IMR-90 (cell line): ENCODE data around the gene CNNM2. TPM values are rescaled to one million over a fixed set of nuclear protein-coding genes. Genes with fewer than 3 reads are reported as not detected.

Experiments
- ATAC-seq: fragments of 200-7000 bp; cut with Tn5 transposase; 2 replicates; pipeline ENCODE4 v1.9.1; 2020; ENCODE audit warnings: low read depth, mild to moderate bottlenecking, moderate library complexity
- BruUV-seq: library from RNA; stranded (reverse); fragments of 400-500 nt; replicated peaks from 2 replicates; lab custom pipeline; 2021; lab: Mats Ljungman, UMichigan
- CTCF ChIA-PET: fragments of 300-600 bp; formaldehyde crosslinking; extraction: SDS; loops from one replicate; lab custom pipeline; 2021; ENCODE audit warnings: antibody characterized with exemption; lab: Yijun Ruan, JAX
- POLR2A ChIA-PET: fragments of 300-600 bp; sonication (Branson Sonifier 250); formaldehyde crosslinking; loops from one replicate; lab custom pipeline; 2022; ENCODE audit warnings: antibody characterized with exemption; ENCODE audit not compliant: unreplicated experiment; lab: Charles Lee
- DNase-seq: peaks from one replicate; pipeline ENCODE4 v3.0.0; 2013
- H2AFZ ChIP-seq: replicated peaks from 2 replicates; pipeline ENCODE3; 2013; ENCODE audit warnings: low read length, mild to moderate bottlenecking; ENCODE audit not compliant: poor library complexity
- H2AK5ac ChIP-seq: 2 replicates; pipeline ENCODE4 v1.6.1; 2013; ENCODE audit warnings: low read depth, low read length, inconsistent platforms
- H2AK9ac ChIP-seq: replicated peaks from 2 replicates; pipeline ENCODE3; 2013; ENCODE audit warnings: mild to moderate bottlenecking, low read depth, low read length, moderate library complexity; ENCODE audit not compliant: poor library complexity
- H2BK120ac ChIP-seq: 2 replicates; pipeline ENCODE4 v1.6.1; 2013; ENCODE audit warnings: low read depth, low read length, inconsistent platforms
- H2BK15ac ChIP-seq: 3 replicates; pipeline ENCODE4 v1.6.1; 2013; ENCODE audit warnings: low read depth, low read length, inconsistent platforms
- H2BK20ac ChIP-seq: 2 replicates; pipeline ENCODE4 v1.6.1; 2013; ENCODE audit warnings: low read depth, mild to moderate bottlenecking, inconsistent platforms, low read length, moderate library complexity
- H2BK5ac ChIP-seq: 2 replicates; pipeline ENCODE4 v1.6.1; 2013; ENCODE audit warnings: mild to moderate bottlenecking, low read depth, low read length, inconsistent platforms; ENCODE audit not compliant: poor library complexity, severe bottlenecking
- H3K14ac ChIP-seq: replicated peaks from 2 replicates; pipeline ENCODE4 v1.6.1; 2013; ENCODE audit warnings: low read depth, low read length, inconsistent platforms
- H3K18ac ChIP-seq: 2 replicates; pipeline ENCODE4 v1.6.1; 2013; ENCODE audit warnings: low read depth, low read length, control low read depth
- H3K23ac ChIP-seq: 2 replicates; pipeline ENCODE4 v1.6.1; 2013; ENCODE audit warnings: low read depth, low read length, inconsistent platforms
- H3K27ac ChIP-seq: 2 replicates; pipeline ENCODE4 v1.5.1; 2013; ENCODE audit warnings: mild to moderate bottlenecking, control low read depth, low read length; ENCODE audit not compliant: insufficient read depth
- H3K27me3 ChIP-seq: 2 replicates; pipeline ENCODE4 v1.6.1; 2013; ENCODE audit warnings: low read length; ENCODE audit not compliant: control insufficient read depth, insufficient read depth
- H3K36me3 ChIP-seq: 2 replicates; pipeline ENCODE4 v1.6.1; 2013; ENCODE audit warnings: low read length, mixed read lengths; ENCODE audit not compliant: control insufficient read depth, insufficient read depth
- H3K4ac ChIP-seq: 2 replicates; pipeline ENCODE4 v1.6.1; 2013; ENCODE audit warnings: low read depth, low read length, inconsistent platforms
- H3K4me1 ChIP-seq: 2 replicates; pipeline ENCODE4 v1.6.1; 2013; ENCODE audit warnings: low read length, mixed read lengths; ENCODE audit not compliant: control insufficient read depth, insufficient read depth
- H3K4me2 ChIP-seq: 2 replicates; pipeline ENCODE4 v1.6.1; 2013; ENCODE audit warnings: low read depth, mild to moderate bottlenecking, control low read depth, low read length, moderate library complexity
- H3K4me3 ChIP-seq: 2 replicates; pipeline ENCODE4 v1.5.1; 2013; ENCODE audit warnings: low read depth, mild to moderate bottlenecking, control low read depth, low read length, moderate library complexity; ENCODE audit not compliant: insufficient read depth
- H3K56ac ChIP-seq: 2 replicates; pipeline ENCODE4 v1.6.1; 2013; ENCODE audit warnings: low read length, inconsistent platforms; ENCODE audit not compliant: insufficient read depth; ENCODE audit errors: extremely low read depth
- H3K79me1 ChIP-seq, 2 experiments: 2 replicates each; pipeline ENCODE4 v1.6.1; 2013; ENCODE audit warnings: low read length in 2 of 2, inconsistent platforms in 1 of 2, low read depth in 1 of 2
- H3K9ac ChIP-seq: 2 replicates; pipeline ENCODE4 v1.6.1; 2013; ENCODE audit warnings: low read depth, low read length, control low read depth
- H3K9me1 ChIP-seq: 2 replicates; pipeline ENCODE4 v1.6.1; 2013; ENCODE audit warnings: low read length, inconsistent platforms; ENCODE audit not compliant: insufficient read depth
- H3K9me3 ChIP-seq: 2 replicates; pipeline ENCODE4 v1.6.1; 2013; ENCODE audit warnings: low read length; ENCODE audit not compliant: control insufficient read depth, insufficient read depth
- H4K20me1 ChIP-seq: 2 replicates; pipeline ENCODE4 v1.6.1; 2013; ENCODE audit warnings: low read length, inconsistent platforms; ENCODE audit not compliant: insufficient read depth
- H4K5ac ChIP-seq: 2 replicates; pipeline ENCODE4 v1.6.1; 2013; ENCODE audit warnings: mild to moderate bottlenecking, low read depth, low read length, control low read depth
- H4K8ac ChIP-seq, 2 experiments: 2 replicates each; pipeline ENCODE4 v1.6.1; 2013; ENCODE audit warnings: low read depth in 2 of 2, low read length in 2 of 2, control low read depth in 1 of 2, inconsistent platforms in 1 of 2
- H4K91ac ChIP-seq: 2 replicates; pipeline ENCODE4 v1.6.1; 2013; ENCODE audit warnings: low read depth, low read length, inconsistent platforms; ENCODE audit not compliant: insufficient read depth
- BHLHE40 ChIP-seq: fragments of 150-350 bp; IDR thresholded peaks from 2 replicates; pipeline ENCODE4 v1.6.1; 2016; ENCODE audit warnings: mild to moderate bottlenecking, low read depth, low read length
- CEBPB ChIP-seq: IDR thresholded peaks from 2 replicates; pipeline ENCODE4 v1.6.1; 2012; ENCODE audit warnings: low read depth, low read length, improper control_type of control experiment
- CHD1 ChIP-seq: IDR thresholded peaks from 2 replicates; pipeline ENCODE4 v1.6.1; 2012; ENCODE audit warnings: low read depth, low read length, improper control_type of control experiment
- FOS ChIP-seq: fragments of 150-350 bp; IDR thresholded peaks from 2 replicates; pipeline ENCODE4 v1.6.1; 2016; ENCODE audit warnings: low read depth, low read length
- MAFK ChIP-seq: IDR thresholded peaks from 2 replicates; pipeline ENCODE4 v1.6.1; 2012; ENCODE audit warnings: low read depth, low read length, improper control_type of control experiment
- MAZ ChIP-seq: IDR thresholded peaks from 2 replicates; pipeline ENCODE4 v1.6.1; 2012; ENCODE audit warnings: low read depth, mild to moderate bottlenecking, low read length, improper control_type of control experiment, moderate library complexity, borderline replicate concordance
- NFE2L2 ChIP-seq: fragments of 150-350 bp; IDR thresholded peaks from 2 replicates; pipeline ENCODE4 v1.6.1; 2016; ENCODE audit warnings: low read depth, mild to moderate bottlenecking, low read length
- POLR2A ChIP-seq: IDR thresholded peaks from 2 replicates; pipeline ENCODE4 v1.6.1; 2012; ENCODE audit warnings: mild to moderate bottlenecking, low read depth, low read length
- RAD21 ChIP-seq: IDR thresholded peaks from 2 replicates; pipeline ENCODE4 v1.6.1; 2012; ENCODE audit warnings: low read length, improper control_type of control experiment
- RFX5 ChIP-seq: IDR thresholded peaks from 2 replicates; pipeline ENCODE4 v1.8.0; 2012; ENCODE audit warnings: low read depth, mild to moderate bottlenecking, low read length, moderate library complexity
- SMC3 ChIP-seq: fragments of 150-350 bp; IDR thresholded peaks from 2 replicates; pipeline ENCODE4 v1.6.1; 2016; ENCODE audit warnings: low read depth, mild to moderate bottlenecking, antibody characterized with exemption, low read length, moderate library complexity
- WGBS, 2 experiments: methylation state at CpG; one replicate each; pipeline versions ENCODE4 v1.1.5 to v1.1.7; 2013; ENCODE audit warnings: missing lambda C conversion rate in 2 of 2; ENCODE audit not compliant: insufficient read length in 1 of 2; ENCODE audit errors: extremely low coverage in 2 of 2; 5-methylcytosine and 5-hydroxymethylcytosine counted together
- dilution Hi-C: fragments of 300-500 bp; cut with HindIII; formaldehyde crosslinking; loops from one replicate; pipeline ENCODE4 v1.14.3; 2018; ENCODE audit warnings: low sequenced_read_pairs; ENCODE audit not compliant: unreplicated experiment
- in situ Hi-C: fragments of 300-500 bp; cut with MboI; formaldehyde crosslinking; loops from 3 replicates; pipeline ENCODE4 v1.14.3; 2019; ENCODE audit warnings: low sequenced_read_pairs, inconsistent platforms, mixed read lengths
- intact Hi-C: fragments of 100-400 bp; cut with micrococcal nuclease; formaldehyde crosslinking; loops from 2 replicates; pipeline ENCODE4 v1.10.0; 2022
- polyA plus RNA-seq, 3 experiments: library from polyadenylated mRNA; depleted of rRNA; stranded (reverse); fragments of >200 nt; gene quantifications; 2 replicates each; pipeline ENCODE4 v1.2.3, GENCODE V29; 2012; ENCODE audit warnings: low replicate concordance in 1 of 3
- total RNA-seq: library from RNA; depleted of rRNA; stranded (reverse); fragments of >200 nt; gene quantifications from 2 replicates; pipeline ENCODE4 v1.2.3, GENCODE V29; 2012
- TF ChIP-seq, protein P1 (sequence below): conservative IDR thresholded peaks from 2 replicates; pipeline ENCODE4 v1.5.1; 2012; ENCODE audit warnings: mild to moderate bottlenecking, low read depth, low read length, improper control_type of control experiment
- TF ChIP-seq, protein P2 (sequence below): fragments of 150-350 bp; IDR thresholded peaks from 2 replicates; pipeline ENCODE4 v1.6.1; 2016; ENCODE audit warnings: low read depth, mild to moderate bottlenecking, low read length, moderate library complexity, borderline replicate concordance

CNNM2 gene
- total and polyA plus RNA-seq, 2 of the 4 experiments (the other 2 are of a cell fraction), result 4.7 to 5.6 TPM

- TF ChIP-seq RFX5, result no peak
These were observed 45.1 kb downstream of the CNNM2 start (continued) for GRCh38 chr10:102962951-102963755.

DNA sequence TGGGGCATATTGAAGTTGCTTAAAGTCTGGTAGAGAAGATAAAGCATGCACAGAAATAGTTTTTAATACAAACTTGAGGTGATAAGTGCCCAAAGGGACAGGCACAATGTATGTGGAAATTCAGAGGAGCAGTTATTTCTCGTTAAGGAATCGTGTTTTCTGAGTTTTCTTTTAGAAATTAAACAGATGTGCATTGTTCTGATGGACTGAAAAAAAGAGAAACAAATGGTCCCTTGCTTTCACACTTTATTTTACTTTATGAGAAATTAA, 45.6 kb downstream of the CNNM2 start:
- no peak overlapping the region for H3K4ac ChIP-seq
- no peak overlapping the region for H3K4me3 ChIP-seq
- no peak overlapping the region for H3K9ac ChIP-seq
- no peak overlapping the region for H4K91ac ChIP-seq
- no peak overlapping the region for H4K8ac ChIP-seq
- H4K5ac ChIP-seq, result no peak overlapping the region
- H2BK20ac ChIP-seq, result no peak overlapping the region
- no peak overlapping the region for H2AFZ ChIP-seq
- no peak overlapping the region for H3K4me2 ChIP-seq
- H3K9me1 ChIP-seq, result peaks cover 7% of the 10 kb centered on the region
- ChIA-PET CTCF (interaction anchor here (1.0 kb wide), 1 partner anchor 395 kb away, joined by 3 read pairs; no protein-coding TSS in a partner anchor), POLR2A (no interaction called here)
- no peak overlapping the region for H2BK120ac ChIP-seq
- H2BK15ac ChIP-seq, result no peak overlapping the region
- H3K27me3 ChIP-seq, result no peaks in the 10 kb centered on the region
- no peak overlapping the region for H2AK5ac ChIP-seq
- no peaks in the 10 kb centered on the region; the same call in 1 of the 2 replicates for H4K20me1 ChIP-seq
- no peaks in the 10 kb centered on the region for H3K9me3 ChIP-seq
- H3K56ac ChIP-seq, result no peak overlapping the region
- ATAC-seq, result no peak
- no CpG with 5 or more reads among the region's 2 CpGs for WGBS, 2 experiments
- peaks cover 16 to 63% of the 10 kb centered on the region in 2 experiments for H3K79me1 ChIP-seq
- DNase-seq, result no peak
- intact Hi-C loops (loop anchor here (2.0 kb wide), 2 partner anchors 13 to 43 kb away; no protein-coding TSS in a partner anchor), dilution Hi-C loops (no loop called here), in situ Hi-C loops (no loop called here)
- H2AK9ac ChIP-seq, result no peak overlapping the region
- no peak overlapping the region for H3K27ac ChIP-seq
- no TSS peak for BruUV-seq
- no peaks in the 10 kb centered on the region for H3K36me3 ChIP-seq
- no peak overlapping the region for H2BK5ac ChIP-seq
- H3K4me1 ChIP-seq, result peaks cover 14% of the 10 kb centered on the region
- peak overlapping the region; percentile 26; the same call in 1 of the 2 replicates for H3K18ac ChIP-seq
- no peak overlapping the region for H3K14ac ChIP-seq
- H3K23ac ChIP-seq, result no peak overlapping the region
- TF ChIP-seq RFX5, result no peak
- no peak for TF ChIP-seq POLR2A
- TF ChIP-seq CHD1, result no peak
- TF ChIP-seq CEBPB, result no peak
- TF ChIP-seq SMC3, result no peak
- TF ChIP-seq, protein P1, sequence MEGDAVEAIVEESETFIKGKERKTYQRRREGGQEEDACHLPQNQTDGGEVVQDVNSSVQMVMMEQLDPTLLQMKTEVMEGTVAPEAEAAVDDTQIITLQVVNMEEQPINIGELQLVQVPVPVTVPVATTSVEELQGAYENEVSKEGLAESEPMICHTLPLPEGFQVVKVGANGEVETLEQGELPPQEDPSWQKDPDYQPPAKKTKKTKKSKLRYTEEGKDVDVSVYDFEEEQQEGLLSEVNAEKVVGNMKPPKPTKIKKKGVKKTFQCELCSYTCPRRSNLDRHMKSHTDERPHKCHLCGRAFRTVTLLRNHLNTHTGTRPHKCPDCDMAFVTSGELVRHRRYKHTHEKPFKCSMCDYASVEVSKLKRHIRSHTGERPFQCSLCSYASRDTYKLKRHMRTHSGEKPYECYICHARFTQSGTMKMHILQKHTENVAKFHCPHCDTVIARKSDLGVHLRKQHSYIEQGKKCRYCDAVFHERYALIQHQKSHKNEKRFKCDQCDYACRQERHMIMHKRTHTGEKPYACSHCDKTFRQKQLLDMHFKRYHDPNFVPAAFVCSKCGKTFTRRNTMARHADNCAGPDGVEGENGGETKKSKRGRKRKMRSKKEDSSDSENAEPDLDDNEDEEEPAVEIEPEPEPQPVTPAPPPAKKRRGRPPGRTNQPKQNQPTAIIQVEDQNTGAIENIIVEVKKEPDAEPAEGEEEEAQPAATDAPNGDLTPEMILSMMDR, result no peak
- no peak for TF ChIP-seq FOS
- no peak for TF ChIP-seq MAZ
- no peak for TF ChIP-seq MAFK
- TF ChIP-seq, protein P2, sequence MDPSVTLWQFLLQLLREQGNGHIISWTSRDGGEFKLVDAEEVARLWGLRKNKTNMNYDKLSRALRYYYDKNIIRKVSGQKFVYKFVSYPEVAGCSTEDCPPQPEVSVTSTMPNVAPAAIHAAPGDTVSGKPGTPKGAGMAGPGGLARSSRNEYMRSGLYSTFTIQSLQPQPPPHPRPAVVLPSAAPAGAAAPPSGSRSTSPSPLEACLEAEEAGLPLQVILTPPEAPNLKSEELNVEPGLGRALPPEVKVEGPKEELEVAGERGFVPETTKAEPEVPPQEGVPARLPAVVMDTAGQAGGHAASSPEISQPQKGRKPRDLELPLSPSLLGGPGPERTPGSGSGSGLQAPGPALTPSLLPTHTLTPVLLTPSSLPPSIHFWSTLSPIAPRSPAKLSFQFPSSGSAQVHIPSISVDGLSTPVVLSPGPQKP, result no peak
- no peak for TF ChIP-seq BHLHE40
- TF ChIP-seq NFE2L2, result no peak
- no peak for TF ChIP-seq RAD21
